OCI-M2 (cell line): ENCODE data around the gene KRTAP4-4.

Source experiments
- DNase-seq: peaks from one replicate; lab custom pipeline; 2025; ENCODE audit not compliant: unreplicated experiment; lab: John Stamatoyannopoulos, UW

Gene KRTAP4-4

GRCh38 chr17:41116297-41116696 is 44.3 kb downstream of the KRTAP4-4 start:
- no peak for DNase-seq

GRCh38 chr17:41111151-41111885 is 49.2 kb downstream of the KRTAP4-4 start:
- no peak for DNase-seq
